GM21576 (cell line): Measurements from ENCODE around the gene SMARCAL1.
"Not testable (repeated sequence)": the region's sequence is repeated elsewhere in the genome, so short reads cannot be mapped to it uniquely, and the experiment has no call there.

Experiments
- ATAC-seq: cut with Tn5 transposase; IDR thresholded peaks from one replicate; pipeline ENCODE4 v1.9.1; 2021; ENCODE audit warnings: mild to moderate bottlenecking, moderate library complexity; ENCODE audit not compliant: unreplicated experiment

Gene SMARCAL1

GRCh38 chr2:216499641-216500218, 87.4 kb downstream of the SMARCAL1 start:
- ATAC-seq = no peak

- no peak for ATAC-seq
These were observed 88.3 kb downstream of the SMARCAL1 start for GRCh38 chr2:216500572-216500971.

GRCh38 chr2:216501854-216502253, 89.6 kb downstream of the SMARCAL1 start:
- no peak for ATAC-seq

GRCh38 chr2:216502381-216503158, 90.3 kb downstream of the SMARCAL1 start:
- ATAC-seq = no peak

GRCh38 chr2:216503159-216503629, 90.9 kb downstream of the SMARCAL1 start:
- ATAC-seq = no peak

GRCh38 chr2:216503697-216504375, 91.6 kb downstream of the SMARCAL1 start:
- ATAC-seq = no peak

- no peak for ATAC-seq
These were observed 92.1 kb downstream of the SMARCAL1 start for GRCh38 chr2:216504376-216504762.

- ATAC-seq = no peak
These were observed 93.1 kb downstream of the SMARCAL1 start for GRCh38 chr2:216505133-216506106.

- no peak for ATAC-seq
These were observed 95.2 kb downstream of the SMARCAL1 start for GRCh38 chr2:216507220-216508160.

GRCh38 chr2:216508229-216508628, 95.9 kb downstream of the SMARCAL1 start:
- no peak for ATAC-seq

GRCh38 chr2:216516730-216517350, 104.6 kb downstream of the SMARCAL1 start:
- ATAC-seq = no peak

- no peak for ATAC-seq
These were observed 105.4 kb downstream of the SMARCAL1 start for GRCh38 chr2:216517447-216518225.

GRCh38 chr2:216518566-216519119, 106.4 kb downstream of the SMARCAL1 start:
- ATAC-seq = not testable (repeated sequence)

- ATAC-seq = peak; percentile 73
These were observed 107.0 kb downstream of the SMARCAL1 start for GRCh38 chr2:216519154-216519762.

GRCh38 chr2:216520112-216520511, 107.8 kb downstream of the SMARCAL1 start:
- no peak for ATAC-seq

GRCh38 chr2:216522892-216523502, 110.7 kb downstream of the SMARCAL1 start:
- no peak for ATAC-seq

GRCh38 chr2:216525972-216526371, 113.7 kb downstream of the SMARCAL1 start:
- ATAC-seq = no peak
